ENCODE data around the gene TEX35.

DNA sequence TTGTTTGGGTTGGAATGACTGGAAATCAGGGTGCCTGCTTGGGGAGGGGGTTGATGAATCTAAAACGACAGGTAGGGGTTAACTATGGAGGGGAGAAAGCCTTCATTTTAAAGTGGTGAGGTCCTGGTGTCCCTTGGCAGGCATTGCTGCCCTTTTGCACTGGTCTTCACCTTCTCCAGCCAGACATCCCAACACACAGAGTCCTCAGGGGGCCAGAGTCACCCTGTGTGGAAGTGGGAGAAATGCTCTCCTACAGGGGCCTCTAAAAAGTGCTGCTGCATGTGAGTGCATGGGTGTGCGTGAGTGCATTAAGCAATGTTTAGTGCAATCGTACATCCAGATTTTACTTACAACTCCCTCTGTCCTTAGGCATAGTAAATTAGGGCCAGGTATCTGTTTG, 39.0 kb downstream of the TEX35 start:
- TF ChIP-seq POLR2A (IDR thresholded peaks at IDR 0.05) (no peak), POLR2AphosphoS5 (IDR thresholded peaks at IDR 0.05) (no peak)

Data from stomach (tissue), 4 donors.